Liver (tissue), 9 donors: ENCODE data around the gene COPE. TPM values are rescaled to one million over a fixed set of nuclear protein-coding genes. Genes with fewer than 3 reads are reported as not detected.
"Not testable (repeated sequence)": the region's sequence is repeated elsewhere in the genome, so short reads cannot be mapped to it uniquely, and the experiment has no call there.

Experiments used
- DNase-seq: peaks from one replicate; pipeline ENCODE4 v3.0.0-alpha.2; 2017; ENCODE audit warnings: low spot score
- H3K27ac ChIP-seq, 2 donors: one replicate each; pipeline ENCODE4 v1.7.0; 2013; ENCODE audit warnings: inconsistent platforms in 2 of 2, low read length in 2 of 2, control low read depth in 1 of 2, low read depth in 1 of 2, mild to moderate bottlenecking in 1 of 2
- H3K27me3 ChIP-seq, 4 donors: one replicate each; pipeline versions ENCODE4 v1.6.1 to v1.7.0; 2013; ENCODE audit warnings: low read length in 3 of 4, inconsistent platforms in 1 of 4, mild to moderate bottlenecking in 1 of 4, moderate library complexity in 1 of 4; ENCODE audit not compliant: control insufficient read depth in 4 of 4, insufficient read depth in 4 of 4
- H3K36me3 ChIP-seq, 4 donors: one replicate each; pipeline versions ENCODE4 v1.6.1 to v1.7.0; 2013; ENCODE audit warnings: low read length in 3 of 4, mild to moderate bottlenecking in 3 of 4, low read depth in 1 of 4, moderate library complexity in 1 of 4; ENCODE audit not compliant: control insufficient read depth in 4 of 4, insufficient read depth in 3 of 4
- H3K4me1 ChIP-seq, 4 donors: one replicate each; pipeline versions ENCODE4 v1.6.1 to v1.7.0; 2013; ENCODE audit warnings: low read length in 3 of 4, mild to moderate bottlenecking in 3 of 4, moderate library complexity in 1 of 4; ENCODE audit not compliant: control insufficient read depth in 4 of 4, insufficient read depth in 4 of 4
- H3K4me3 ChIP-seq, 3 donors: one replicate each; pipeline versions ENCODE4 v1.6.1 to v1.7.0; 2013; ENCODE audit warnings: low read length in 3 of 3, control low read depth in 1 of 3, low read depth in 1 of 3, mild to moderate bottlenecking in 1 of 3
- H3K9ac ChIP-seq, 2 donors: one replicate each; pipeline ENCODE4 v1.7.0; 2013; ENCODE audit warnings: low read length in 2 of 2, mild to moderate bottlenecking in 2 of 2, moderate library complexity in 2 of 2, control low read depth in 1 of 2, low read depth in 1 of 2
- H3K9me3 ChIP-seq, 4 donors: one replicate each; pipeline versions ENCODE4 v1.6.1 to v1.7.0; 2013; ENCODE audit warnings: low read length in 3 of 4; ENCODE audit not compliant: control insufficient read depth in 4 of 4
- EGR1 ChIP-seq, 2 donors: IDR thresholded peaks; 2 replicates each; pipeline ENCODE4 v1.6.1; 2016 to 2018; ENCODE audit warnings: antibody characterized with exemption in 2 of 2, low read depth in 2 of 2
- FOXA1 ChIP-seq: IDR thresholded peaks from 2 replicates; pipeline ENCODE4 v1.6.1; 2016; ENCODE audit warnings: antibody characterized with exemption
- FOXA2 ChIP-seq: IDR thresholded peaks from 2 replicates; pipeline ENCODE4 v1.6.1; 2016; ENCODE audit warnings: antibody characterized with exemption
- GABPA ChIP-seq, 2 donors: IDR thresholded peaks in 1 of 2; conservative IDR thresholded peaks in 1 of 2; 2 replicates each; pipeline ENCODE4 v1.6.1; 2016; ENCODE audit warnings: antibody characterized with exemption in 2 of 2, mild to moderate bottlenecking in 1 of 2, moderate library complexity in 1 of 2
- HNF4A ChIP-seq, 2 donors: conservative IDR thresholded peaks; 2 replicates each; pipeline ENCODE4 v1.6.1; 2016; ENCODE audit warnings: antibody characterized with exemption in 2 of 2, mild to moderate bottlenecking in 2 of 2
- HNF4G ChIP-seq: IDR thresholded peaks from 2 replicates; pipeline ENCODE4 v1.6.1; 2016; ENCODE audit warnings: antibody characterized with exemption
- JUND ChIP-seq, 2 donors: IDR thresholded peaks; 2 replicates each; pipeline ENCODE4 v1.6.1; 2016; ENCODE audit warnings: antibody characterized with exemption in 2 of 2
- NR2F2 ChIP-seq: IDR thresholded peaks from 2 replicates; pipeline ENCODE4 v1.6.1; 2016; ENCODE audit warnings: antibody characterized with exemption
- RAD21 ChIP-seq, 2 donors: IDR thresholded peaks; 2 replicates each; pipeline ENCODE4 v1.6.1; 2016; ENCODE audit warnings: antibody characterized with exemption in 2 of 2, mild to moderate bottlenecking in 2 of 2
- RXRA ChIP-seq, 2 donors: IDR thresholded peaks; 2 replicates each; pipeline ENCODE4 v1.6.1; 2017 to 2018; ENCODE audit warnings: antibody characterized with exemption in 2 of 2, mild to moderate bottlenecking in 1 of 2
- SP1 ChIP-seq: IDR thresholded peaks from 2 replicates; pipeline ENCODE4 v1.6.1; 2018; ENCODE audit warnings: antibody characterized with exemption, mild to moderate bottlenecking
- TAF1 ChIP-seq: conservative IDR thresholded peaks from 2 replicates; pipeline ENCODE4 v1.6.1; 2016; ENCODE audit warnings: antibody characterized with exemption, mild to moderate bottlenecking
- WGBS: extraction: QIAGEN DNeasy Blood & Tissue Kit; methylation state at CpG from one replicate; pipeline ENCODE4 v1.1.7; 2013; 5-methylcytosine and 5-hydroxymethylcytosine counted together
- polyA plus RNA-seq, 2 donors: library from polyadenylated mRNA; stranded (reverse) in 1 of 2; unstranded in 1 of 2; fragments of 200-250 nt in 1 of 2; fragments of >200 nt in 1 of 2; fragmentation: Nextera tagmentation in 1 of 2; extraction: Ambion mirVana in 1 of 2; gene quantifications; one replicate each; pipeline versions ENCODE4 v1.2.1 to v1.2.3, GENCODE V29; 2013 to 2015
- total RNA-seq, 2 donors: library from RNA; depleted of rRNA; stranded (reverse); fragments of >200 nt; gene quantifications; one replicate each; pipeline ENCODE4 v1.2.3, GENCODE V29; 2014
- TF ChIP-seq, protein P1 (sequence below): IDR thresholded peaks from 2 replicates; pipeline ENCODE4 v1.6.1; 2016; ENCODE audit warnings: antibody characterized with exemption
- TF ChIP-seq, protein P2 (sequence below): fragments of 150-350 bp; IDR thresholded peaks from 2 replicates; pipeline ENCODE4 v1.5.1; 2017; ENCODE audit warnings: improper control_type of control experiment, low read depth, low read length; ENCODE audit not compliant: missing input control
- TF ChIP-seq, protein P3 (sequence below): IDR thresholded peaks from 2 replicates; pipeline ENCODE4 v1.6.1; 2016; ENCODE audit warnings: antibody characterized with exemption, mild to moderate bottlenecking
- TF ChIP-seq, protein P4 (sequence below): IDR thresholded peaks from 2 replicates; pipeline ENCODE4 v1.6.1; 2016; ENCODE audit warnings: antibody characterized with exemption
- donor health status: healthy.
- donor health status: healthy.
- donor health status: healthy.
- donor health status: healthy.
- donor health status: healthy.

Gene COPE
- total and polyA plus RNA-seq, 4 donors = 103 to 204 (median 142) TPM

DNA sequence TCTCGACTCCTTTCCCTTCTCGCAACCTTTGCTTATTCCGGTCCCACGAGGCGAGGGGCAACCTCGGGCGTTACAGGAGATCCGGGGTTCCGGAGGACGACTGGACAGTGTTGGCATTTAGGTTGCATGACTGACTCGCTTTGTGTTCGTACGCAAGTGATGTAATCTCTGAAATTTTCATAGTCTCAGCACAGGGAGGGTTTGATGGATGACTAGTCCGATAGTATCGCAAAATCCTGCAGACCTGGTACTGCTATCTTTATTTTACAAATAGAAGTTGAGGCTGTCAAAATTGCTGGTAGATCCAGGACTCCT is 670 bp upstream of the COPE start:
- no peaks in the 10 kb centered on the region for H3K27me3 ChIP-seq
- H3K27ac ChIP-seq = peak overlapping the region; percentile 33 to 38
- H3K4me1 ChIP-seq = peaks cover 4 to 34% (median 19%) of the 10 kb centered on the region in 4 donors
- H3K9me3 ChIP-seq = no peaks in the 10 kb centered on the region
- TF ChIP-seq HNF4G (no peak), JUND (IDR thresholded peaks at IDR 0.05) (no peak), FOXA1 (no peak), RXRA (IDR thresholded peaks at IDR 0.05) (no peak), GABPA (IDR thresholded peaks at IDR 0.05 in 1 of 2, conservative IDR thresholded peaks at IDR 0.05 in 1 of 2) (no peak), SP1 (no peak), HNF4A (conservative IDR thresholded peaks at IDR 0.05) (no peak), EGR1 (IDR thresholded peaks at IDR 0.05; ENCODE audit: low read depth in 2 of 2) (no peak), TAF1 (no peak), FOXA2 (no peak), NR2F2 (no peak), RAD21 (IDR thresholded peaks at IDR 0.05) (no peak)
- TF ChIP-seq, protein P1, sequence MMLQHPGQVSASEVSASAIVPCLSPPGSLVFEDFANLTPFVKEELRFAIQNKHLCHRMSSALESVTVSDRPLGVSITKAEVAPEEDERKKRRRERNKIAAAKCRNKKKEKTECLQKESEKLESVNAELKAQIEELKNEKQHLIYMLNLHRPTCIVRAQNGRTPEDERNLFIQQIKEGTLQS = no peak
- TF ChIP-seq, protein P2, sequence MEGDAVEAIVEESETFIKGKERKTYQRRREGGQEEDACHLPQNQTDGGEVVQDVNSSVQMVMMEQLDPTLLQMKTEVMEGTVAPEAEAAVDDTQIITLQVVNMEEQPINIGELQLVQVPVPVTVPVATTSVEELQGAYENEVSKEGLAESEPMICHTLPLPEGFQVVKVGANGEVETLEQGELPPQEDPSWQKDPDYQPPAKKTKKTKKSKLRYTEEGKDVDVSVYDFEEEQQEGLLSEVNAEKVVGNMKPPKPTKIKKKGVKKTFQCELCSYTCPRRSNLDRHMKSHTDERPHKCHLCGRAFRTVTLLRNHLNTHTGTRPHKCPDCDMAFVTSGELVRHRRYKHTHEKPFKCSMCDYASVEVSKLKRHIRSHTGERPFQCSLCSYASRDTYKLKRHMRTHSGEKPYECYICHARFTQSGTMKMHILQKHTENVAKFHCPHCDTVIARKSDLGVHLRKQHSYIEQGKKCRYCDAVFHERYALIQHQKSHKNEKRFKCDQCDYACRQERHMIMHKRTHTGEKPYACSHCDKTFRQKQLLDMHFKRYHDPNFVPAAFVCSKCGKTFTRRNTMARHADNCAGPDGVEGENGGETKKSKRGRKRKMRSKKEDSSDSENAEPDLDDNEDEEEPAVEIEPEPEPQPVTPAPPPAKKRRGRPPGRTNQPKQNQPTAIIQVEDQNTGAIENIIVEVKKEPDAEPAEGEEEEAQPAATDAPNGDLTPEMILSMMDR = no peak
- TF ChIP-seq, protein P3, sequence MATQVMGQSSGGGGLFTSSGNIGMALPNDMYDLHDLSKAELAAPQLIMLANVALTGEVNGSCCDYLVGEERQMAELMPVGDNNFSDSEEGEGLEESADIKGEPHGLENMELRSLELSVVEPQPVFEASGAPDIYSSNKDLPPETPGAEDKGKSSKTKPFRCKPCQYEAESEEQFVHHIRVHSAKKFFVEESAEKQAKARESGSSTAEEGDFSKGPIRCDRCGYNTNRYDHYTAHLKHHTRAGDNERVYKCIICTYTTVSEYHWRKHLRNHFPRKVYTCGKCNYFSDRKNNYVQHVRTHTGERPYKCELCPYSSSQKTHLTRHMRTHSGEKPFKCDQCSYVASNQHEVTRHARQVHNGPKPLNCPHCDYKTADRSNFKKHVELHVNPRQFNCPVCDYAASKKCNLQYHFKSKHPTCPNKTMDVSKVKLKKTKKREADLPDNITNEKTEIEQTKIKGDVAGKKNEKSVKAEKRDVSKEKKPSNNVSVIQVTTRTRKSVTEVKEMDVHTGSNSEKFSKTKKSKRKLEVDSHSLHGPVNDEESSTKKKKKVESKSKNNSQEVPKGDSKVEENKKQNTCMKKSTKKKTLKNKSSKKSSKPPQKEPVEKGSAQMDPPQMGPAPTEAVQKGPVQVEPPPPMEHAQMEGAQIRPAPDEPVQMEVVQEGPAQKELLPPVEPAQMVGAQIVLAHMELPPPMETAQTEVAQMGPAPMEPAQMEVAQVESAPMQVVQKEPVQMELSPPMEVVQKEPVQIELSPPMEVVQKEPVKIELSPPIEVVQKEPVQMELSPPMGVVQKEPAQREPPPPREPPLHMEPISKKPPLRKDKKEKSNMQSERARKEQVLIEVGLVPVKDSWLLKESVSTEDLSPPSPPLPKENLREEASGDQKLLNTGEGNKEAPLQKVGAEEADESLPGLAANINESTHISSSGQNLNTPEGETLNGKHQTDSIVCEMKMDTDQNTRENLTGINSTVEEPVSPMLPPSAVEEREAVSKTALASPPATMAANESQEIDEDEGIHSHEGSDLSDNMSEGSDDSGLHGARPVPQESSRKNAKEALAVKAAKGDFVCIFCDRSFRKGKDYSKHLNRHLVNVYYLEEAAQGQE = no peak
- TF ChIP-seq, protein P4, sequence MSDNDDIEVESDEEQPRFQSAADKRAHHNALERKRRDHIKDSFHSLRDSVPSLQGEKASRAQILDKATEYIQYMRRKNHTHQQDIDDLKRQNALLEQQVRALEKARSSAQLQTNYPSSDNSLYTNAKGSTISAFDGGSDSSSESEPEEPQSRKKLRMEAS = no peak
- DNase-seq = no peak
- H3K36me3 ChIP-seq = peaks cover 13 to 37% (median 17%) of the 10 kb centered on the region in 4 donors
- under 1% methylated on average over 15 of the region's 15 CpGs for WGBS
- H3K4me3 ChIP-seq = peak overlapping the region; percentile 92 to 100 (median 96)
- peak overlapping the region; percentile 55 to 89 for H3K9ac ChIP-seq

DNA sequence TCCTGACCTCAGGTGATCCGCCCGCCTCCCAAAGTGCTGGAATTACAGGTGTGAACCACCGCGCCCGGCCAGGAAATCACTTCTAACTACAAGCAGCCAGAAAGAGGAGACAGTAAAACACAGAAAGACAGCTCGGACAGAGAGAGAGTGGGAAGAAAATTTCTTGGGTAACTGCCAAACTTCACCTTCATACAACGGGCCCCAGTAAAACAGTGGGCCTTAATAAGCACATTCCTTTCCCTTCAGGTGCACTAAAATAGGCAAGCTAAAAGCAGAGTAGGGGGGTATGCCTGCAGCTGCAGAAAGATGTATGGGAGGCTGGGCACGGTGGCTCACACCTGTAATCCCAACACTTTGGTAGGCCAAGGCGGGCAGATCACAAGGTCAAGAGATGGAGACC is 1.6 kb downstream of the COPE start:
- WGBS = 88% methylated on average over 9 of the region's 9 CpGs
- H3K9ac ChIP-seq = not testable (repeated sequence)

More for the DNA sequence above, 1.6 kb downstream of the COPE start:
- peaks cover 4 to 34% (median 19%) of the 10 kb centered on the region in 4 donors for H3K4me1 ChIP-seq
- H3K9me3 ChIP-seq, DNase-seq, H3K4me3 ChIP-seq, H3K27ac ChIP-seq, H3K27me3 ChIP-seq: not testable (repeated sequence)
- H3K36me3 ChIP-seq = peaks cover under 1 to 22% (median 10%) of the 10 kb centered on the region in 4 donors
